Parathyroid adenoma (tissue), 2 donors: ENCODE data around the gene FAM135A.

Source experiments
- H2AFZ ChIP-seq: fragments of 300-600 bp; sonication (generic); one replicate; pipeline ENCODE4 v1.7.0; 2017; ENCODE audit warnings: antibody characterized with exemption, mild to moderate bottlenecking
- H3K27ac ChIP-seq: fragments of 300-600 bp; sonication (generic); one replicate; pipeline ENCODE4 v1.7.0; 2017
- H3K27me3 ChIP-seq: fragments of 300-600 bp; sonication (generic); one replicate; pipeline ENCODE4 v1.7.0; 2017; ENCODE audit warnings: low read length; ENCODE audit not compliant: control insufficient read depth, insufficient read depth
- H3K36me3 ChIP-seq: fragments of 300-600 bp; sonication (generic); one replicate; pipeline ENCODE4 v1.7.0; 2017; ENCODE audit warnings: low read length; ENCODE audit not compliant: control insufficient read depth, insufficient read depth
- H3K4me1 ChIP-seq: fragments of 300-600 bp; sonication (generic); one replicate; pipeline ENCODE4 v1.7.0; 2017; ENCODE audit warnings: control low read depth
- H3K4me2 ChIP-seq: fragments of 300-600 bp; sonication (generic); one replicate; pipeline ENCODE4 v1.7.0; 2017; ENCODE audit warnings: low read length
- H3K4me3 ChIP-seq: fragments of 300-600 bp; sonication (generic); one replicate; pipeline ENCODE4 v1.7.0; 2017; ENCODE audit warnings: low read depth, low read length
- H3K79me2 ChIP-seq: fragments of 300-600 bp; sonication (generic); one replicate; pipeline ENCODE4 v1.7.0; 2017; ENCODE audit warnings: control low read depth
- H3K9ac ChIP-seq: fragments of 300-600 bp; sonication (generic); one replicate; pipeline ENCODE4 v1.7.0; 2017; ENCODE audit warnings: mild to moderate bottlenecking
- H3K9me3 ChIP-seq: fragments of 300-600 bp; sonication (generic); one replicate; pipeline ENCODE4 v1.7.0; 2017; ENCODE audit warnings: low read length; ENCODE audit not compliant: control insufficient read depth
- TF ChIP-seq, protein P1 (sequence below): fragments of 300-600 bp; sonication (generic); IDR thresholded peaks from one replicate; pipeline ENCODE4 v1.7.0; 2017; ENCODE audit warnings: antibody characterized with exemption, mild to moderate bottlenecking
- donor health status: primary hyperparathyroidism.

FAM135A gene

DNA sequence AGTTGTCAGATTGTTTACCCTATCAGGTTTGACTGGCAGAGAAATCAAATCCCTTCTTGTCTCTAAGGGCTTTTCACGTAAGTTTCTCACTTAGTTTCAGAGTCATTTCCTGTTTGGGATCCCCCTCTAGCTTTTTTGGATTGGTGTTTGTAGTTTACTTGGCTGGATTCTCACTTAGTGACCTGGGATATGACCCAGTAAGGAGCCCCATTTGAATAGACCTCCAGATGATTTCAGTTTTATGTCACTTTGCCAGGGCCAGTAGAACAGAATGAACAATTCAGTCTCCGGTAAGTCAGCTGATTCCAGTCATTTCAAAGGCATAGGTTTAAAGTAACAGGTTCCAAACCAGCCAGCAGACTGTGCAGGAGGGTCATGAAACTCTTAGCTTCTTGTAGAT lies 8.2 kb downstream of the FAM135A start:
- H3K4me3 ChIP-seq = no peak overlapping the region
- TF ChIP-seq, protein P1, sequence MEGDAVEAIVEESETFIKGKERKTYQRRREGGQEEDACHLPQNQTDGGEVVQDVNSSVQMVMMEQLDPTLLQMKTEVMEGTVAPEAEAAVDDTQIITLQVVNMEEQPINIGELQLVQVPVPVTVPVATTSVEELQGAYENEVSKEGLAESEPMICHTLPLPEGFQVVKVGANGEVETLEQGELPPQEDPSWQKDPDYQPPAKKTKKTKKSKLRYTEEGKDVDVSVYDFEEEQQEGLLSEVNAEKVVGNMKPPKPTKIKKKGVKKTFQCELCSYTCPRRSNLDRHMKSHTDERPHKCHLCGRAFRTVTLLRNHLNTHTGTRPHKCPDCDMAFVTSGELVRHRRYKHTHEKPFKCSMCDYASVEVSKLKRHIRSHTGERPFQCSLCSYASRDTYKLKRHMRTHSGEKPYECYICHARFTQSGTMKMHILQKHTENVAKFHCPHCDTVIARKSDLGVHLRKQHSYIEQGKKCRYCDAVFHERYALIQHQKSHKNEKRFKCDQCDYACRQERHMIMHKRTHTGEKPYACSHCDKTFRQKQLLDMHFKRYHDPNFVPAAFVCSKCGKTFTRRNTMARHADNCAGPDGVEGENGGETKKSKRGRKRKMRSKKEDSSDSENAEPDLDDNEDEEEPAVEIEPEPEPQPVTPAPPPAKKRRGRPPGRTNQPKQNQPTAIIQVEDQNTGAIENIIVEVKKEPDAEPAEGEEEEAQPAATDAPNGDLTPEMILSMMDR = no peak
- H3K9me3 ChIP-seq = no peaks in the 10 kb centered on the region

DNA sequence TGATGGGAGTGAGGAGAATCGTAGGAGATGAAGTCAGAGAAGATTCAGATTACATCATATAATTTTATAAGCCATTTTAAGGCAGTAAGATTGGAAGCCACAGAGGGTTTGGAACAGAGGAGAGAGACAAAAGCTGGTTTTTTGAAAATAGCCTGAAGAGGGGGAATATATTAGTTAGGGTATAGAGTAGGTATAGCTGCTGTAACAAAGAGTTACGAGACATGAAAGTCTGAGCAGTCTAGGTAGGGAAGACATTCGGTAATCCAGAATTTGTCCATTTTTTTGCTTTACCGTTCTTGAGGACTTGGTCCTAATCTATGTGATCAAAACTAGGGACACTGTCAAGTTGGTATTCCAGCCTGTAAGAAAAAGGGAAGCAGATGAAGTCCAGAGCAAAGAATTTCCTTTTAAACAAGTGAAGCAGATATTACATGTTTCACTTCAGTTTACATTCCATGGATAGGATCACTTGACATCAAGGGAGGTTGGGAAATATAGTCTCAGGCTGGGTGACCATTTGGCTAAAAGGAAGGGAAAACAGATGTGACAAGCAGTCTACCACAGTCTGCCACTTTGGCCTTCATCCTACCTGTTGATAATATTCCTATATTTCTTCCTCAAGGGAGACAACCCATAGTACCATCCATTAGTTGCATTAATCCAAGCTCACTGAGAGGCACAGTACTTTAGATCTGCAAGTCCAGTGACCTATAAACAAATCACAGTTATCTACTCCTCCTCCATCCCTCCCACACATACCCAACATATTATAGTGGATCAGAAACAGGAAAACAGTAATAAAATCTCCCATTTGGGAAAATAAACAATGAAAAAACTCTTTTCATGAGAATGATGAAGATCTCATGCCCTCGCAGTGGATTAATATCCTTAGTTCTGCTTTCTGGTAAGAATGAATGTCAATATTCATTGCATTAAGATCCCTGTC lies 10.2 kb downstream of the FAM135A start:
- H2AFZ ChIP-seq = no peak overlapping the region
- no peaks in the 10 kb centered on the region for H3K9me3 ChIP-seq
- no peaks in the 10 kb centered on the region for H3K36me3 ChIP-seq
- H3K4me2 ChIP-seq = no peak overlapping the region
- TF ChIP-seq, protein P1 = no peak
- H3K9ac ChIP-seq = no peak overlapping the region
- H3K79me2 ChIP-seq = peaks cover 8% of the 10 kb centered on the region
- no peak overlapping the region for H3K4me3 ChIP-seq
- H3K4me1 ChIP-seq = no peaks in the 10 kb centered on the region
- H3K27ac ChIP-seq = no peak overlapping the region
- H3K27me3 ChIP-seq = no peaks in the 10 kb centered on the region

More for the DNA sequence above, 8.2 kb downstream of the FAM135A start:
- Histone ChIP-seq H3K27me3 (no peaks in the 10 kb centered on the region), H3K36me3 (no peaks in the 10 kb centered on the region), H2AFZ (no peak overlapping the region), H3K79me2 (peaks cover 11% of the 10 kb centered on the region), H3K27ac (no peak overlapping the region), H3K4me1 (no peaks in the 10 kb centered on the region), H3K4me2 (no peak overlapping the region), H3K9ac (no peak overlapping the region)

DNA sequence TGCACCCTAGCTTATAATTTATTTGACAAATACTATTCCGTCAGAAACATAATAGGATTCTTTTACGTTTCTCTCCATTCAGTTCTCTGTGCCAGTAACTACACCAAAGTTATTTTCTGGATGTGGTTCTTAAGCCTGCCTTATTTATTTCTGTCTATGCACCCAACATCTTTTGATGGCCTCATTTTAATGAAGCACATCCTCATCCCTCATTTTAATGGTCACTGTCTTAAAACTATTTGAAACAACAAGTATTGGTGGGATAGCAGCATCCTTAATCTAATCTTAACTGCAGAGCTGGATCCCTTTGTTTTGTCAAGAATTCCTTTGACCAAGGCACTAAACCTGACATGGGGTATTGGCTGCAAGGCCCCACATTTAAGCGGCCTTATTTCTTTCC lies 11.0 kb downstream of the FAM135A start:
- peaks cover 3% of the 10 kb centered on the region for H3K79me2 ChIP-seq
- no peaks in the 10 kb centered on the region for H3K27me3 ChIP-seq
- no peak overlapping the region for H3K27ac ChIP-seq
- no peak overlapping the region for H3K4me3 ChIP-seq
- H3K36me3 ChIP-seq = no peaks in the 10 kb centered on the region
- no peaks in the 10 kb centered on the region for H3K9me3 ChIP-seq
- TF ChIP-seq, protein P1 = no peak
- H3K9ac ChIP-seq = no peak overlapping the region
- H3K4me2 ChIP-seq = no peak overlapping the region
- no peaks in the 10 kb centered on the region for H3K4me1 ChIP-seq
- no peak overlapping the region for H2AFZ ChIP-seq

DNA sequence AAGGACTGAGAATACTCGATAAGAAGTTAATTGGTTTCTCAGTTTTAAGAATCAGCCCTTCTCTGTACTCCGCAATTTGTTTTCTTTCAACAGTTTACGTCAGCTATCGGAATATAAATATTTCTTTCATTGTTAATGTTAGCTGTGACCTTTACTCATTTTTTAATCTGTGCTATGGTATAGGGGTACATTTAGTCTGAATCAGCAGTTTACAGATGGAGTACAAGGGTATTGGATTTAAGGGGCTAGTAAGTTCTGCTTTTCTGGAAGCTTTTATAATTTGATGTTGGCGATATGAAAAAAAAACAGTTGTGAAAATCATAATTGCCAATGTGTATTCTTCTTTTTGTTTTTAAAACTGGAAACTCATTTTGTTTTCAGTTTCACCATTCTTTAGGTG lies 23.0 kb downstream of the FAM135A start:
- TF ChIP-seq, protein P1 = no peak
- H3K9me3 ChIP-seq = no peaks in the 10 kb centered on the region
- H3K27ac ChIP-seq = no peak overlapping the region
- H3K4me1 ChIP-seq = no peaks in the 10 kb centered on the region
- H2AFZ ChIP-seq = no peak overlapping the region
- no peaks in the 10 kb centered on the region for H3K79me2 ChIP-seq
- H3K4me2 ChIP-seq = no peak overlapping the region
- no peak overlapping the region for H3K9ac ChIP-seq
- H3K36me3 ChIP-seq = no peaks in the 10 kb centered on the region
- no peak overlapping the region for H3K4me3 ChIP-seq
- no peaks in the 10 kb centered on the region for H3K27me3 ChIP-seq
